ENCODE data around the gene ATP8A2. TPM values are rescaled to one million over a fixed set of nuclear protein-coding genes. Genes with fewer than 3 reads are reported as not detected.
A peak's percentile ranks its signal among the peaks of the same experiment; 100 is the strongest.

Gene ATP8A2
- total RNA-seq, 1 experiment from 2014 or later = 5.2 TPM

GRCh38 chr13:25733001-25733491 lies 361.3 kb downstream of the ATP8A2 start (continued):
- TF ChIP-seq ZNF281 (CRISPR knock-in tag; IDR thresholded peaks at IDR 0.05) (no peak), STAT6 (CRISPR knock-in tag; conservative IDR thresholded peaks at IDR 0.05; ENCODE audit: low read depth) (no peak)

GRCh38 chr13:25733696-25734435 lies 362.1 kb downstream of the ATP8A2 start:
- Mint-ChIP-seq H3K4me3 (no peak overlapping the region), H3K27me3 (ENCODE audit: low read depth) (peaks cover 9% of the 10 kb centered on the region), H3K9me3 (no peaks in the 10 kb centered on the region), H3K27ac (no peak overlapping the region), H3K4me1 (peaks cover 25% of the 10 kb centered on the region), H3K36me3 (no peaks in the 10 kb centered on the region)
- TF ChIP-seq SMAD4 (CRISPR knock-in tag; IDR thresholded peaks at IDR 0.05) = no peak
- TF ChIP-seq MAX (CRISPR knock-in tag; IDR thresholded peaks at IDR 0.05) = no peak
- no peak for TF ChIP-seq HMGA2 (CRISPR knock-in tag; IDR thresholded peaks at IDR 0.05)
- TF ChIP-seq ZNF263 (CRISPR knock-in tag; IDR thresholded peaks at IDR 0.05; ENCODE audit: low read depth) = no peak
- no peak for TF ChIP-seq NR1H2 (CRISPR knock-in tag; IDR thresholded peaks at IDR 0.05)
- TF ChIP-seq, protein P1, sequence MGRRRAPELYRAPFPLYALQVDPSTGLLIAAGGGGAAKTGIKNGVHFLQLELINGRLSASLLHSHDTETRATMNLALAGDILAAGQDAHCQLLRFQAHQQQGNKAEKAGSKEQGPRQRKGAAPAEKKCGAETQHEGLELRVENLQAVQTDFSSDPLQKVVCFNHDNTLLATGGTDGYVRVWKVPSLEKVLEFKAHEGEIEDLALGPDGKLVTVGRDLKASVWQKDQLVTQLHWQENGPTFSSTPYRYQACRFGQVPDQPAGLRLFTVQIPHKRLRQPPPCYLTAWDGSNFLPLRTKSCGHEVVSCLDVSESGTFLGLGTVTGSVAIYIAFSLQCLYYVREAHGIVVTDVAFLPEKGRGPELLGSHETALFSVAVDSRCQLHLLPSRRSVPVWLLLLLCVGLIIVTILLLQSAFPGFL (CRISPR knock-in tag; IDR thresholded peaks at IDR 0.05; ENCODE audit: borderline replicate concordance) = no peak
- no peak for TF ChIP-seq FOXP4 (CRISPR knock-in tag; IDR thresholded peaks at IDR 0.05)
- no peak for TF ChIP-seq EMX1 (CRISPR knock-in tag; IDR thresholded peaks at IDR 0.05)
- no peak for TF ChIP-seq ZNF396 (CRISPR knock-in tag; IDR thresholded peaks at IDR 0.05; ENCODE audit: borderline replicate concordance)
- TF ChIP-seq, protein P2, sequence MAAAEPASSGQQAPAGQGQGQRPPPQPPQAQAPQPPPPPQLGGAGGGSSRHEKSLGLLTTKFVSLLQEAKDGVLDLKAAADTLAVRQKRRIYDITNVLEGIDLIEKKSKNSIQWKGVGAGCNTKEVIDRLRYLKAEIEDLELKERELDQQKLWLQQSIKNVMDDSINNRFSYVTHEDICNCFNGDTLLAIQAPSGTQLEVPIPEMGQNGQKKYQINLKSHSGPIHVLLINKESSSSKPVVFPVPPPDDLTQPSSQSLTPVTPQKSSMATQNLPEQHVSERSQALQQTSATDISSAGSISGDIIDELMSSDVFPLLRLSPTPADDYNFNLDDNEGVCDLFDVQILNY (CRISPR knock-in tag; IDR thresholded peaks at IDR 0.05) = no peak
- no peak for TF ChIP-seq STAT6 (CRISPR knock-in tag; conservative IDR thresholded peaks at IDR 0.05; ENCODE audit: low read depth)
- TF ChIP-seq GRHL2 (CRISPR knock-in tag; IDR thresholded peaks at IDR 0.05; ENCODE audit: insufficient replicate concordance, severe bottlenecking) = no peak
- TF ChIP-seq JUN (CRISPR knock-in tag; IDR thresholded peaks at IDR 0.05) = no peak
- TF ChIP-seq FOXP1 (CRISPR knock-in tag; IDR thresholded peaks at IDR 0.05; ENCODE audit: borderline replicate concordance) = no peak
- DNase-seq (ENCODE audit: low spot score) (no peak), ATAC-seq (peak; percentile 58; the same call in 1 of the 2 replicates)
- ChIA-PET POLR2A (no interaction called here), CTCF (no interaction called here)

Data from WTC11 (cell line).